HEK293T (cell line): ENCODE measurements around the gene CHRNE.

Experiments used
- CTCF ChIA-PET: fragments of 350-600 bp; formaldehyde crosslinking; extraction: SDS; loops from one replicate; lab custom pipeline; 2021; ENCODE audit warnings: antibody characterized with exemption, inconsistent platforms; lab: Yijun Ruan, JAX
- POLR2A ChIA-PET: fragments of 350-600 bp; formaldehyde crosslinking; extraction: SDS; loops from one replicate; lab custom pipeline; 2020; ENCODE audit warnings: antibody characterized with exemption, inconsistent platforms; lab: Yijun Ruan, JAX
- DNase-seq: peaks from one replicate; pipeline ENCODE4 v3.0.0; 2012; ENCODE audit warnings: mixed read lengths; ENCODE audit errors: extremely low spot score
- ARNT ChIP-seq: fragments of 450-650 bp; IDR thresholded peaks from 2 replicates; pipeline ENCODE4 v1.6.1; 2017; ENCODE audit warnings: mild to moderate bottlenecking
- BHLHE40 ChIP-seq: fragments of 450-650 bp; IDR thresholded peaks from 2 replicates; pipeline ENCODE4 v1.6.1; 2016; ENCODE audit warnings: mild to moderate bottlenecking, moderate library complexity, borderline replicate concordance
- CTBP1 ChIP-seq: fragments of 450-650 bp; IDR thresholded peaks from 2 replicates; pipeline ENCODE4 v1.6.1; 2016; ENCODE audit warnings: borderline replicate concordance
- ELF4 ChIP-seq: fragments of 450-650 bp; IDR thresholded peaks from 2 replicates; pipeline ENCODE4 v1.6.1; 2017; ENCODE audit warnings: antibody characterized with exemption
- FOXA1 ChIP-seq: fragments of 450-650 bp; IDR thresholded peaks from 2 replicates; pipeline ENCODE4 v1.6.1; 2016; ENCODE audit warnings: mild to moderate bottlenecking
- FOXK2 ChIP-seq: fragments of 450-650 bp; IDR thresholded peaks from 2 replicates; pipeline ENCODE4 v1.6.1; 2016; ENCODE audit warnings: mild to moderate bottlenecking
- FOXM1 ChIP-seq: fragments of 450-650 bp; IDR thresholded peaks from 2 replicates; pipeline ENCODE4 v1.6.1; 2017; ENCODE audit warnings: mild to moderate bottlenecking, borderline replicate concordance
- HDGF ChIP-seq: fragments of 450-650 bp; IDR thresholded peaks from 2 replicates; pipeline ENCODE4 v1.6.1; 2017; ENCODE audit warnings: antibody characterized with exemption, borderline replicate concordance
- L3MBTL2 ChIP-seq: fragments of 450-650 bp; conservative IDR thresholded peaks from 2 replicates; pipeline ENCODE4 v1.6.1; 2016; ENCODE audit warnings: mild to moderate bottlenecking
- LEF1 ChIP-seq: fragments of 450-650 bp; IDR thresholded peaks from 2 replicates; pipeline ENCODE4 v1.6.1; 2017; ENCODE audit warnings: mild to moderate bottlenecking, borderline replicate concordance
- NFRKB ChIP-seq: fragments of 450-650 bp; IDR thresholded peaks from 2 replicates; pipeline ENCODE4 v1.6.1; 2016; ENCODE audit warnings: mild to moderate bottlenecking, moderate library complexity
- PKNOX1 ChIP-seq: fragments of 450-650 bp; IDR thresholded peaks from 2 replicates; pipeline ENCODE4 v1.6.1; 2016
- SP1 ChIP-seq: fragments of 450-650 bp; IDR thresholded peaks from 2 replicates; pipeline ENCODE4 v1.6.1; 2017
- SUZ12 ChIP-seq: fragments of 450-650 bp; IDR thresholded peaks from 2 replicates; pipeline ENCODE4 v1.6.1; 2016; ENCODE audit warnings: mild to moderate bottlenecking
- TARDBP ChIP-seq: fragments of 450-650 bp; IDR thresholded peaks from 2 replicates; pipeline ENCODE4 v1.6.1; 2016
- ZNF384 ChIP-seq: fragments of 450-650 bp; IDR thresholded peaks from 2 replicates; pipeline ENCODE4 v1.6.1; 2016

The CHRNE gene

DNA sequence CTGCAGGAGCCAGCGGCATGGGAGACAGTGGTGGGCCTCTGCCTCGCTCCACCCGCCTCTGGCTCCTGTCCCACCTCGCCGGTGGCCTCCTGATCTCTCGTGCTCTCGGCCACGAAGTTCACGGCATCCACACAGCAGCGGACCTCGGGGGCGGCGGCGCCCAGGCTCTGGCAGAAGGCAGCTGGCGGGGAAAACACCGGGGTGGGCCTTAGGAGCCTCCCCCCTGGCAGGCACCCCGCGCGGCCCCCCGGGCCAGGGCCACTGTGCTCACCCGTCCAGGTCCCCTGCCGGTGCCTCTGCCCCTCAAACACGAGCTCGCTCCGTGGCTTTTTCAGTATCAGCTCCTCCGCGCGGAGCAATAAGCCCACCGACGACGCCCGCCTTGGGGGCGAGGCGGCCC lies 4.0 kb downstream of the CHRNE start:
- ChIA-PET POLR2A (no interaction called here), CTCF (no interaction called here)
- no peak for DNase-seq
- TF ChIP-seq HDGF (no peak), PKNOX1 (no peak), BHLHE40 (no peak), SP1 (no peak), FOXK2 (no peak), ARNT (no peak), ELF4 (no peak), LEF1 (no peak), CTBP1 (no peak), L3MBTL2 (no peak), FOXM1 (no peak), NFRKB (no peak), TARDBP (no peak)

GRCh38 chr17:4898351-4898750 lies 4.5 kb downstream of the CHRNE start:
- DNase-seq = no peak
- POLR2A ChIA-PET = no interaction called here
- CTCF ChIA-PET = no interaction called here

DNA sequence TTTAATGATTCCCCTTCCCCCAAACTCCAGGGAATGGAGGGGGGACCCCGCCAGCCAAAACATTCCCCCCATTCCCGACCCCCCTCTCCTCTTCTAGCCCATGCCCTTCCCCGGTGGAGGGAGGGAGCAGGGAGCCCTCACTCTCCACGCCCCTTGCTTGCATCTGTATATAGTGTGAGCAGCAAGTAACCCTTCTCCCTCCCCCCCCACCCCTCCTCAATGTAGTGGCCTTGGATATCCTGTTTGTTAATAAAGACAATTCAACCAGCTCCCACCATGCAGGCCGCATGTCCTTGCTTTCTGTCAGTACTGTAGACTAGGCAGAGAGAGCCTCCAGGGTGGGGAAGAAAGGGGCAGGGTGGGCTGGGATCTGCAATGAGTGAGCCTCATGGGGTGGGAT lies 5.1 kb downstream of the CHRNE start:
- ChIA-PET POLR2A (no interaction called here), CTCF (no interaction called here)
- DNase-seq = no peak
- TF ChIP-seq CTBP1 = no peak
- TF ChIP-seq SUZ12 = no peak
- TF ChIP-seq FOXK2 = no peak
- no peak for TF ChIP-seq FOXA1
- TF ChIP-seq ZNF384 = no peak
- no peak for TF ChIP-seq ARNT
- no peak for TF ChIP-seq BHLHE40
- TF ChIP-seq PKNOX1 = no peak
- TF ChIP-seq TARDBP = no peak
- no peak for TF ChIP-seq L3MBTL2
- TF ChIP-seq SP1 = no peak
- no peak for TF ChIP-seq ELF4
- TF ChIP-seq FOXM1 = no peak
- no peak for TF ChIP-seq HDGF
- no peak for TF ChIP-seq NFRKB
- TF ChIP-seq LEF1 = no peak

More at GRCh38 chr17:4898351-4898750, 4.5 kb downstream of the CHRNE start:
- TF ChIP-seq LEF1 (no peak), FOXA1 (no peak), SP1 (no peak), HDGF (no peak), SUZ12 (no peak), FOXM1 (no peak), BHLHE40 (no peak), ELF4 (no peak), TARDBP (no peak), ARNT (no peak), L3MBTL2 (no peak), NFRKB (no peak), CTBP1 (no peak), FOXK2 (no peak), ZNF384 (no peak), PKNOX1 (no peak)

- ChIA-PET CTCF (no interaction called here), POLR2A (no interaction called here)
- no peak for TF ChIP-seq HDGF
- TF ChIP-seq SP1 = no peak
- TF ChIP-seq PKNOX1 = no peak
- no peak for TF ChIP-seq L3MBTL2
- no peak for TF ChIP-seq SUZ12
- TF ChIP-seq ELF4 = no peak
- no peak for TF ChIP-seq CTBP1
- no peak for TF ChIP-seq TARDBP
- no peak for TF ChIP-seq ZNF384
- no peak for TF ChIP-seq FOXM1
- no peak for TF ChIP-seq NFRKB
- no peak for TF ChIP-seq FOXK2
- no peak for TF ChIP-seq BHLHE40
- DNase-seq = no peak
Measured at GRCh38 chr17:4897198-4897687, 5.7 kb downstream of the CHRNE start.

GRCh38 chr17:4896332-4897197 lies 6.3 kb downstream of the CHRNE start:
- CTCF ChIA-PET = interaction anchor here (0.5 to 0.6 kb wide), 2 partner anchors 183 to 644 kb away, joined by 3 read pairs; no protein-coding TSS in a partner anchor
- POLR2A ChIA-PET = no interaction called here
- TF ChIP-seq NFRKB = no peak
- no peak for TF ChIP-seq PKNOX1
- no peak for TF ChIP-seq SUZ12
- TF ChIP-seq ARNT = no peak
- DNase-seq = no peak
